Right renal cortex interstitium (tissue), 3 donors: ENCODE measurements around the gene PLK1. TPM values are rescaled to one million over a fixed set of nuclear protein-coding genes. Genes with fewer than 3 reads are reported as not detected.

ENCODE experiments used
- DNase-seq, 3 donors: peaks; one replicate each; pipeline ENCODE4 v3.0.0-alpha.2; 2013; ENCODE audit warnings: low read depth in 3 of 3, low spot score in 2 of 3
- polyA plus RNA-seq, 3 donors: library from polyadenylated mRNA; unstranded; fragments of 120-200 nt; gene quantifications; one replicate each; pipeline ENCODE4 v1.2.1, GENCODE V29; 2013; ENCODE audit not compliant: insufficient read length in 3 of 3

PLK1 gene
- polyA plus RNA-seq, 3 donors, result 24.2 to 27.1 (median 25.1) TPM

- no peak for DNase-seq
Observed at GRCh38 chr16:23679274-23679985, 741 bp downstream of the PLK1 start.

GRCh38 chr16:23679986-23680336 is 1.3 kb downstream of the PLK1 start:
- DNase-seq, result no peak

- DNase-seq, result no peak
Observed at GRCh38 chr16:23682181-23682580, 3.5 kb downstream of the PLK1 start.

- DNase-seq, result no peak
Observed at GRCh38 chr16:23683487-23683886, 4.8 kb downstream of the PLK1 start.

- no peak for DNase-seq
Observed at GRCh38 chr16:23687034-23687808, 8.5 kb downstream of the PLK1 start.

DNA sequence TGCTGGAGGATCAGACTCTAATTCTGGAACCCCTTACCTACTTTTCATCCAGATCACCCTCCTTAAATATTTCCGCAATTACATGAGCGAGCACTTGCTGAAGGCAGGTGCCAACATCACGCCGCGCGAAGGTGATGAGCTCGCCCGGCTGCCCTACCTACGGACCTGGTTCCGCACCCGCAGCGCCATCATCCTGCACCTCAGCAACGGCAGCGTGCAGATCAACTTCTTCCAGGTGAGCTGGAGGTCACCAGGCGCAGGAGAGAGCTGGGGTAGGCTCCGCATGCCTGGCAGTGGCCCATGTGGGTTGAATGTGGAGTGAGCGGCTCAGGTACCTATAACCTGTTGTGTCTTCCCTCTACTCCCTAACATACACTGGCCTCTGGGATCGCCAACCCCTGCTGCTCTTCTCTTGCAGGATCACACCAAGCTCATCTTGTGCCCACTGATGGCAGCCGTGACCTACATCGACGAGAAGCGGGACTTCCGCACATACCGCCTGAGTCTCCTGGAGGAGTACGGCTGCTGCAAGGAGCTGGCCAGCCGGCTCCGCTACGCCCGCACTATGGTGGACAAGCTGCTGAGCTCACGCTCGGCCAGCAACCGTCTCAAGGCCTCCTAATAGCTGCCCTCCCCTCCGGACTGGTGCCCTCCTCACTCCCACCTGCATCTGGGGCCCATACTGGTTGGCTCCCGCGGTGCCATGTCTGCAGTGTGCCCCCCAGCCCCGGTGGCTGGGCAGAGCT is 10.9 kb downstream of the PLK1 start:
- no peak for DNase-seq

GRCh38 chr16:23690771-23691482 is 12.2 kb downstream of the PLK1 start:
- no peak for DNase-seq

GRCh38 chr16:23691483-23692189 is 12.9 kb downstream of the PLK1 start:
- no peak for DNase-seq

- DNase-seq, result no peak
Observed at GRCh38 chr16:23692190-23692837, 13.6 kb downstream of the PLK1 start.

GRCh38 chr16:23694265-23694643 is 15.6 kb downstream of the PLK1 start:
- no peak for DNase-seq

- DNase-seq, result peak in 1 of 3 donors; percentile 40
Observed at GRCh38 chr16:23694644-23695373, 16.1 kb downstream of the PLK1 start.

- DNase-seq, result no peak
Observed at GRCh38 chr16:23695756-23696155, 17.1 kb downstream of the PLK1 start.

- no peak for DNase-seq
Observed at GRCh38 chr16:23699100-23699499, 20.4 kb downstream of the PLK1 start.

DNA sequence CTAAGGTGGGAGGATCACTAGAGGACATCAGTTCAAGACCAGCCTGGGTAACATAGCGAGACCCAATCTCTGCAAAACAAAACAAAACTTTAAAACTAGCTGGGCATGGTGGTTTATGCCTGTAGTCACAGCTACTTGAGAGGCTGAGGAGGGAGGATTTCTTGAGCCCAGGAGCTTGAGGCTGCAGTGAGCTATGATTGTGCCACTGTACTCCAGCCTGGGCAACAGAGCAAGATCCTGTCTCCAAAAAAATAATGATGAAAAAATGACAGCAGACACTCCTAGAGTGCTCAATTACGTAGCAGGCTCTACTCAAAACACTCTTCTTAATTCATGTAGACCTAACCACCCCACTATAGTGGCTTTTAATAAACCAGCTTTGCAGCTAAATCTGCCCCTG is 21.4 kb downstream of the PLK1 start:
- no peak for DNase-seq

GRCh38 chr16:23700509-23700908 is 21.8 kb downstream of the PLK1 start:
- DNase-seq, result no peak

- no peak for DNase-seq
Observed at GRCh38 chr16:23701045-23701444, 22.4 kb downstream of the PLK1 start.

GRCh38 chr16:23702951-23703350 is 24.3 kb downstream of the PLK1 start:
- no peak for DNase-seq

DNA sequence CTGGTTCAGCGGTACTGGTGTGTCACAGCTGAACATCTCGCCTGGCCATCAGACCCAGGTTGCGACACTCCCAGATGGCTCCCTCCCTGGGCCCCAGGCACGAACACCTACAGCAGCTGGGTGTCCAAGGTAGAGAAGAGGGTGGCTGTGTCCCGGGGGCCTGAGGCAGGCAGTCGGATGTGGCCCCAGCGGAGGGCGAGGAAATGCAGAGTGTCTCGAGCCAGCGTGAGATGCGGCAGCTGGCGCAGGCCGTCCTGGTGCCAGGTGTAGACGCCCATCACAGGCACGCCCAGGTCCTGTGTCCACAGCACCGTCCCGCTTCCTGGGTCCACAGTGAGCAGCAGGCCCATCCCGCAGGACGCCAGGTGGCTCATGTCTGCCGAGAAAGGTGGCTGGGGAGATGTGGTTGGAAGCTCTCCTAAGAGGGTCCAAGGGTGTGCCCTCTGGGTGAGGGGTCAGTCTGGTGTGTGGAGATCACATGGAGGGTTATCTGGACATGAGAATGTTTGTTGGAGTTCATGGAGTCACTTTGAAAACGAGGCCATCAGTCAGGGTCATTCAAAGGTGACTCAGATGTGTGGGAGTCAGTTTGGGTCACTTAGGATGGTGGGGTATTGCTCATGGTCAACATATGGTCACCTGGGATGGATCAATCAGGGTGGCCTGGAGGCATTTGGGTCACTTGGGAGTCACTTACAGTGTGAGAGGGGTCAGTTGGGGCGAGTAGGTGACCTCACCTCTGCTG is 26.3 kb downstream of the PLK1 start:
- DNase-seq, result no peak

DNA sequence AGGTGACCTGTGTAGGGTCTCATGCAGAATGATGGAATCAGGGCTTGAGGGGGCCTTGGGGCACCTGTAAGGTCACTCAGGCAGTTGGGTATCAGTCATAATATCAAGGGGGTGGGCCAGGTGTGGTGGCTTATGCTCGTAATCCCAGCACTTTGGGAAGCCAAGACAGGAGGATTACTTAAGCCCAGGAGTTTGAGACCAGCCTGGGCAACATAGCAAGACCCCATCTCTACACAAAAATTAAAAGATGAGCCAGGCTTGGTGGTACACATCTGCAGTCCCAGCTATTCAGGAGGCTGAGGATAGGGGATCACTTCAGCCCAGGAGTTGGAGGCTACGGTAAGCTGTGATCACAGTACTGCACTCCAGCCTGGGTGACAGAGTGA is 26.8 kb downstream of the PLK1 start:
- DNase-seq, result no peak
